GM23248 (cell line): ENCODE results near the gene SCN4A.
"Not testable (repeated sequence)": the region's sequence is repeated elsewhere in the genome, so short reads cannot be mapped to it uniquely, and the experiment has no call there.

Source experiments
- EZH2 ChIP-seq: fragments of 200-600 bp; sonication (generic); IDR thresholded peaks from 2 replicates; pipeline ENCODE4 v1.6.1; 2018; ENCODE audit warnings: antibody characterized with exemption, mild to moderate bottlenecking; ENCODE audit not compliant: insufficient read depth, poor library complexity, severe bottlenecking
- EZH2phosphoT487 ChIP-seq: fragments of 200-600 bp; sonication (generic); IDR thresholded peaks from 2 replicates; pipeline ENCODE4 v1.6.1; 2018; ENCODE audit warnings: antibody characterized with exemption, moderate library complexity, mild to moderate bottlenecking, low read depth; ENCODE audit not compliant: insufficient read depth

GRCh38 chr17:63892316-63893037 is 80.2 kb downstream of the SCN4A start:
- TF ChIP-seq EZH2, EZH2phosphoT487: not testable (repeated sequence)
